MV-4-11 (cell line): ENCODE data around the gene EPYC.

ENCODE experiments used
- DNase-seq: peaks from one replicate; lab custom pipeline; 2025; lab: John Stamatoyannopoulos, UW

Gene EPYC

GRCh38 chr12:90954921-90955320 lies 49.9 kb downstream of the EPYC start, which contains the start of gene CCER1:
Gene CCER1 (minus strand): TSS chr12:90955176. CDS start chr12:90954742, 434 bp downstream.
- no peak for DNase-seq

DNA sequence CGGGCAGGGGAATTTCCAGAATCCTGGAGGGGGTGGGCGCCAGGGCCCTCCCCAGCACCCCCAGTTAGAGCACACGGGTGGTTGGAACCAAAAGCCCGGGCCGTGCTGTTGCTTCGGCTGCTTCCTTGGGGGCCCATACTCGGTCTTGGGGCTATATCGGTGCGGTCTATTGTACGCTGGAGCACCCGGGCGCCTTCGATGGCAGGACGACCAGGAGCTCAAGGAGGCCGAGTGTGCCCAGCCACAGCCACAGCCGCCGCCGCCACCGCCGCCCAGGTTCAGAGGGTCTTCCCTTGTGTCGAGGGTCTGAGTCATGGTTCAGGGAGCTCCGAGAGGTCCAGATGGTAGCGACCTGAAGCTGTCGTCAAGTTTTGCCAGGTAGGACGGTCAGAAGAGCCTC lies 50.3 kb downstream of the EPYC start:
- DNase-seq = no peak

DNA sequence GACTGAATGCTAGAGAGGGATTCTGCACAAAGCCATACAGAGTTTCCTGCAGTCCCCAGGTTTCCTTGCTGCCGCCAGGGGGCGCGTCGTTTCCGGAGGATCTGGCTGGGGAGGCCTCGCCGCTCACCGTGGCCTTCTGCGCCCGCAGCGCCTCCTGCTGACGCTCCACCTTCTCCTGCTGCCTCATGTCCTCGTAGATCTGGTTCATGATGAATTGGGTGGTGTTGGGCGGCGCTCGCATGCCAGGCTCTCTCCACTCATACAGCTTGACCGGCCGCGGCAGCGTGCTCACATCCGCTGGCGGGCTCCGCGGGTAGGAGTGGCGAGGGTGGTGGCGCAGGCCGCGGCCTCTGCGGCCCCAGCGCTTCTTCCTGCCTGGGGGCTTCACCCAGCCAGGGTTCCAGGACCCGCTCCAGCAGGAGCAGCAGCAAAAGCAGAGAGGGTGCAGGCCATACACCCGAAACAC lies 50.8 kb downstream of the EPYC start:
- no peak for DNase-seq

DNA sequence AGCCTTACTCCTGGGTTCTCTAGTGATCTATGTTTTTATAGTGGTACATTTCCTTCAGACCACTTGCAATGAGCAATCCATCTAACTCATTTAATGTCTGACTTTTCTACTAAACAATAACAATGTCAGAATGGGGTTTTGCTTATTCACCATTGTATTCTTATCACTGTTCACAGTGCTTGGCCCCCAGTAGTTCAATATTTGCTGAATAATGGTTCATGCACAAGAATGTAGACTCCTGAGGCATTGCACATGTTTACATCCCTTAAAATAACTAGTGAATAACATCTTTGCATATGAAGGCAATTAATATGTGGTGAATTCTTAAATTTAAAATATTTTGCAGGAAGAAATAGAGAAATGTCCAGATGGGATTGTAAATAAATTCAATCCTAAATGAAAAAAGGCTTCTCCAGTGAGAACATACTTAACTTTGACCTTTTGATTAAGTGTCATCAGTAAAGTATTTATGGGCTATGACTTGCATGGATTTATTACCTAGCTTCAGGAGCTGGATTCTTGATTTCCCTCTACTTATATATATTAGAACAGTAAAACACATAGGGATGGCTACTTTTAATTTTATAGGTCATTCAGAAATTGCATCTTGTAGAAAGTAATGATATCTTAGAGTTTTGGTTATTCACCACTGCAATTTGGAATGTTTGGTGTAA lies 53.2 kb downstream of the EPYC start:
- no peak for DNase-seq

- no peak for DNase-seq
Measured at GRCh38 chr12:90947869-90948268, 56.9 kb downstream of the EPYC start.

GRCh38 chr12:90945070-90945649 lies 59.6 kb downstream of the EPYC start:
- peak; percentile 27 for DNase-seq

DNA sequence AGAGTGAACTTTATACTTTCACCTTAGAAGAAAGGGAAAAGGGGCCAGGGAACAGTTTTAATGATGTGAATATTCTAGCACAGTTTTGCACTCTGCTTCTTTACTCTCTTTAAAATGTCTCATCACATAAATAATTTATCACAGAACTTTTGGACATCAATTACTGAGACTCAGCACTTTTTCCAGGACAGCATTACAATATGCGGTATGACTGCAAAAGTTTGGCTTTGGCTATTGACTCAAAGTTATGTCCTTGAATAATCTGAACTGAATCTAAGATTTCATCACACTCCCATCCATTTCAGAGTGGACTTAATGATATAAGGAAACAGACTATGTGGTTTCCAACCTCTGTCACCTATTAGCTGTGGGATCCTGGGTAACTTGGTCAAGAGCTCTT lies 61.5 kb downstream of the EPYC start:
- DNase-seq = no peak

DNA sequence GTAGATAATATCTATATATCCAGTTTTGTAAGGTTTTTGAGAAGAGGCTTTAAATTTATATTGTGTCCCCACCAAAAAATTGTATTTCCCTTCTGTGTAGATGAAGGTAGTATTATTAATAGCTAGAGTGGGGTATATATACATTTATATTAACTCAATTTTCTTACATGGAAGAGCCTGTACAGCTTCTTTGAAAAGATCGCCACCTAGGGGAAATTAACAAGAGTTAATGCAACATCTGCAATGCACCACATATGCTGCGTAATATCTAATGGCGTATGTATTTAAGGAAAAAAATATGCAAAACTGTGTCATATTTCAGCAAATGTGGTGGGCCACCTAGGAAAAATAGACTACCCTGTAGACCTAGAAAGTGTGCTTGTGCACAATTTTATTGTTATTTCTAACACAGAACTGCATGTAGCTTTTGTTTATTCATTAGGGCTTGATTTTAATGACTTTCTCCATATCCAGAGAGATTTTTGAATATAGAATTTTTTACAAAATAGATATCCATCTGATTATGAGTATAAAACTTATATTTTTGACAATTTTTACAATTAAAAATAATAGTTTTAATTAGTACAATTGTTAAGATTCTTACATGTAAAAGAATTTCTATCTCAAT lies 63.8 kb downstream of the EPYC start:
- DNase-seq = peak; percentile 43

GRCh38 chr12:90939382-90939781 lies 65.4 kb downstream of the EPYC start:
- no peak for DNase-seq

GRCh38 chr12:90938451-90938850 lies 66.3 kb downstream of the EPYC start:
- DNase-seq = no peak

GRCh38 chr12:90937651-90938050 lies 67.1 kb downstream of the EPYC start:
- DNase-seq = no peak

- DNase-seq = no peak
Measured at GRCh38 chr12:90936230-90937005, 68.4 kb downstream of the EPYC start.

GRCh38 chr12:90925562-90925961 lies 79.2 kb downstream of the EPYC start:
- DNase-seq = no peak

GRCh38 chr12:90924406-90924805 lies 80.4 kb downstream of the EPYC start:
- no peak for DNase-seq

DNA sequence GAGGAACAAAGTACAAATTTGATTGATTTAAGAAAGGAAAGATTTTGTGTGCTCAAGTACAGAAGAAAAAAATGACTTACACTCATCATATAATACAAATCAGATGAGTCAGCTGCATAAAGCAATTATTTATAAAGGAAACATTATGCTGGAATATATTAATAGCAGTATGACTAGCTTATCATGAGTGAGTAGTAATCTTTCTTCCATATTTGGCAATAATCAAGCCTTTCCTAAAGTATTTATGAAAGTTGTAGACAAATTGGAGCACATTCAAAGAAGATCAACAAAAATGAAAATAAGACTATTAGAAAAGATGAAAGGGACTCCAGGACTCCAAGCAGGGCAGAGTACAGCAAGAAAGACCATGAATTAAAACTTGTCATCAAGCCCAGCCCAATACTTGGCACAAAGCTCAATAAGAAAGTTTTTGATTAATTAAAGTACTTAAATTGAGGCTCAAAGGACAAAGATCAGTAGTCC lies 82.6 kb downstream of the EPYC start:
- DNase-seq = no peak

GRCh38 chr12:90921536-90921935 lies 83.2 kb downstream of the EPYC start:
- DNase-seq = no peak

- no peak for DNase-seq
Measured at GRCh38 chr12:90920222-90920621, 84.5 kb downstream of the EPYC start.

- DNase-seq = no peak
Measured at GRCh38 chr12:90917431-90917830, 87.3 kb downstream of the EPYC start.

GRCh38 chr12:90916516-90916915 lies 88.3 kb downstream of the EPYC start:
- DNase-seq = no peak

DNA sequence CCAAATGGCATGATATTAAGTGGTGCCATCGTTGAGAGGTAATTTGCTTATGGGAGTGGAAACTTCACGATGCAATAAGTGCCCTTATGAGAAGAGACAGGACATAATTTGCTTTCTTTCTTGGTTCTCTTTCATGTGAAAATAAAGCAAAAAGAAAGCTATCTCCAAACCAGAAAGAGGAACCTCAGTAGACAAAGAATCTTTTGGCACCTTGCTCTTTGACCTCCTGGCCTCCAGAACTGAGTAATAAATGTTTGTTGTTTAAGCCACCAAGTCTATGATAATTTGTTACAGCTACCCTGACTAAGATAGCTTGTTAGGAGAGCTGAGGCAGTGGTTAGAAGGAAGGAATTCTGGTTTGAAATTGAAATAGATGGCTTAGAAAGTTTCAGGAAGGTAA lies 89.4 kb downstream of the EPYC start:
- DNase-seq = no peak
